HCT116 (cell line): Measurements from ENCODE around the gene STIL. TPM values are rescaled to one million over a fixed set of nuclear protein-coding genes. Genes with fewer than 3 reads are reported as not detected.

ENCODE experiments used
- ATAC-seq: fragments of 200-7000 bp; cut with Tn5 transposase; 2 replicates; pipeline ENCODE4 v1.9.1; 2020; ENCODE audit warnings: mild to moderate bottlenecking, moderate library complexity
- BruUV-seq: library from RNA; stranded (reverse); fragments of 400-500 nt; replicated peaks from 2 replicates; lab custom pipeline; 2021; lab: Mats Ljungman, UMichigan
- CTCF ChIA-PET: fragments of 300-600 bp; sonication (Branson Sonifier 250); formaldehyde crosslinking; loops from one replicate; lab custom pipeline; 2021; ENCODE audit warnings: antibody characterized with exemption; lab: Charles Lee
- POLR2A ChIA-PET: fragments of 300-600, 350-600 bp; sonication (Branson Sonifier 250); formaldehyde crosslinking; loops from one replicate; lab custom pipeline; 2021; ENCODE audit warnings: antibody characterized with exemption; lab: Charles Lee
- RAD21 ChIA-PET, 2 experiments: fragments of 300-600 bp; sonication (Branson Sonifier 250); formaldehyde crosslinking; loops; one replicate each; lab custom pipeline; 2023; ENCODE audit warnings: low total read pairs in 2 of 2; ENCODE audit not compliant: uncharacterized antibody in 2 of 2, unreplicated experiment in 2 of 2, low non-redundant PET in 1 of 2; lab: Charles Lee
- DNase-seq: peaks from one replicate; pipeline ENCODE4 v3.0.0-alpha.2; 2010; ENCODE audit warnings: low read depth, low spot score
- H2AFZ ChIP-seq: fragments of 200-600 bp; shearing (Covaris generic), sonication (generic); 2 replicates; pipeline ENCODE4 v1.6.1; 2017; ENCODE audit warnings: low read depth, mixed run types, mixed read lengths, antibody characterized with exemption, low read length; ENCODE audit not compliant: poor library complexity, severe bottlenecking
- H3K27ac ChIP-seq: 2 replicates; pipeline ENCODE4 v1.5.1; 2012; ENCODE audit warnings: low read depth, low read length
- H3K27me3 ChIP-seq: fragments of 200-600 bp; sonication (generic); 2 replicates; pipeline ENCODE4 v1.6.1; 2016; ENCODE audit warnings: mixed run types, low read length, mixed read lengths; ENCODE audit not compliant: insufficient read depth
- H3K36me3 ChIP-seq, 2 experiments: fragments of 200-500 bp in 1 of 2; fragments of 200-600 bp in 1 of 2; sonication (Bioruptor generic) in 1 of 2; sonication (generic) in 1 of 2; 2 replicates each; pipeline versions ENCODE4 v1.5.1 to v1.6.1; 2014 to 2016; ENCODE audit warnings: low read length in 2 of 2, inconsistent platforms in 1 of 2, mixed read lengths in 1 of 2, mixed run types in 1 of 2; ENCODE audit not compliant: insufficient read depth in 2 of 2, control insufficient read depth in 1 of 2
- H3K4me1 ChIP-seq, 2 experiments: fragments of 200-600 bp in 1 of 2; sonication (generic) in 1 of 2; 2 replicates each; pipeline versions ENCODE4 v1.5.1 to v1.6.1; 2012 to 2017; ENCODE audit warnings: low read length in 2 of 2, inconsistent platforms in 1 of 2, mild to moderate bottlenecking in 1 of 2, mixed read lengths in 1 of 2, mixed run types in 1 of 2, moderate library complexity in 1 of 2; ENCODE audit not compliant: insufficient read depth in 2 of 2, control insufficient read depth in 1 of 2
- H3K4me2 ChIP-seq: fragments of 200-600 bp; sonication (generic); 2 replicates; pipeline ENCODE4 v1.6.1; 2017; ENCODE audit warnings: mixed run types, low read length, mixed read lengths
- H3K4me3 ChIP-seq, 2 experiments: fragments of 200-600 bp in 1 of 2; sonication (generic) in 1 of 2; replicated peaks in 1 of 2; 2 replicates each; pipeline ENCODE4 v1.5.1; 2011 to 2016; ENCODE audit warnings: low read length in 2 of 2, control low read depth in 1 of 2, low read depth in 1 of 2, mild to moderate bottlenecking in 1 of 2, mixed read lengths in 1 of 2, mixed run types in 1 of 2
- H3K79me2 ChIP-seq: fragments of 200-600 bp; sonication (generic); 2 replicates; pipeline ENCODE4 v1.6.1; 2017; ENCODE audit warnings: mild to moderate bottlenecking, mixed run types, low read length, moderate library complexity, mixed read lengths; ENCODE audit not compliant: insufficient read depth
- H3K9ac ChIP-seq: fragments of 200-600 bp; sonication (generic); 2 replicates; pipeline ENCODE4 v1.6.1; 2016; ENCODE audit warnings: low read length, mixed read lengths
- H3K9me2 ChIP-seq: fragments of 200-600 bp; sonication (generic), shearing (Covaris generic); 2 replicates; pipeline ENCODE4 v1.6.1; 2017; ENCODE audit warnings: mixed run types, mild to moderate bottlenecking, moderate library complexity; ENCODE audit not compliant: insufficient read depth
- H3K9me3 ChIP-seq, 2 experiments: fragments of 200-500 bp in 1 of 2; fragments of 200-600 bp in 1 of 2; sonication (Bioruptor generic) in 1 of 2; sonication (generic) in 1 of 2; 2 replicates each; pipeline ENCODE4 v1.6.1; 2014 to 2017; ENCODE audit warnings: low read length in 2 of 2, mixed read lengths in 2 of 2, inconsistent platforms in 1 of 2, low read depth in 1 of 2, mild to moderate bottlenecking in 1 of 2, mixed run types in 1 of 2, moderate library complexity in 1 of 2; ENCODE audit not compliant: control insufficient read depth in 1 of 2, insufficient read depth in 1 of 2
- H4K20me1 ChIP-seq: fragments of 200-600 bp; sonication (generic), shearing (Covaris generic); 2 replicates; pipeline ENCODE4 v1.6.1; 2017; ENCODE audit warnings: mixed run types, mild to moderate bottlenecking, moderate library complexity; ENCODE audit not compliant: insufficient read depth
- ELF1 ChIP-seq: IDR thresholded peaks from 2 replicates; pipeline ENCODE4 v1.6.1; 2012; ENCODE audit warnings: low read depth, borderline replicate concordance
- EZH2 ChIP-seq: fragments of 200-600 bp; sonication (generic); IDR thresholded peaks from 2 replicates; pipeline ENCODE4 v1.6.1; 2017; ENCODE audit warnings: antibody characterized with exemption, mixed run types
- JUND ChIP-seq: IDR thresholded peaks from 2 replicates; pipeline ENCODE4 v1.6.1; 2012
- POLR2A ChIP-seq: IDR thresholded peaks from 2 replicates; pipeline ENCODE4 v1.7.0; 2011; ENCODE audit warnings: borderline replicate concordance; ENCODE audit not compliant: insufficient read depth, insufficient read length; ENCODE audit errors: extremely low read depth
- POLR2AphosphoS5 ChIP-seq: IDR thresholded peaks from 2 replicates; pipeline ENCODE4 v1.6.1; 2011; ENCODE audit warnings: mild to moderate bottlenecking, low read depth, low read length, moderate library complexity
- RAD21 ChIP-seq: IDR thresholded peaks from 2 replicates; pipeline ENCODE4 v1.6.1; 2012; ENCODE audit warnings: low read depth, mild to moderate bottlenecking
- REST ChIP-seq: IDR thresholded peaks from 2 replicates; pipeline ENCODE4 v1.6.1; 2012; ENCODE audit warnings: low read depth
- SRF ChIP-seq: IDR thresholded peaks from 2 replicates; pipeline ENCODE4 v1.6.1; 2012; ENCODE audit warnings: low read depth
- YY1 ChIP-seq: IDR thresholded peaks from 2 replicates; pipeline ENCODE4 v1.6.1; 2011; ENCODE audit warnings: low read length, low read depth, moderate library complexity, mild to moderate bottlenecking; ENCODE audit not compliant: insufficient replicate concordance; ENCODE audit errors: extremely low read depth
- ZBTB33 ChIP-seq: IDR thresholded peaks from 2 replicates; pipeline ENCODE4 v1.6.1; 2011; ENCODE audit warnings: mild to moderate bottlenecking, low read length, moderate library complexity; ENCODE audit not compliant: insufficient replicate concordance; ENCODE audit errors: extremely low read depth
- ZFX ChIP-seq: fragments of 450-650 bp; IDR thresholded peaks from 2 replicates; pipeline ENCODE4 v1.6.1; 2017
- intact Hi-C: fragments of 100-400 bp; cut with micrococcal nuclease; formaldehyde crosslinking; loops from 2 replicates; pipeline ENCODE4 v1.10.0; 2022
- total RNA-seq: library from RNA; stranded (reverse); gene quantifications from one replicate; pipeline ENCODE4 v1.2.1, GENCODE V29; 2021; ENCODE audit not compliant: unreplicated experiment

STIL gene
- total RNA-seq, 1 experiment from 2014 or later, result 34.4 TPM

- Histone ChIP-seq H3K4me3 (no peak overlapping the region), H2AFZ (no peak overlapping the region), H3K4me2 (no peak overlapping the region), H3K9me2 (no peaks in the 10 kb centered on the region), H4K20me1 (no peaks in the 10 kb centered on the region), H3K9ac (no peak overlapping the region), H3K27ac (no peak overlapping the region)
- ATAC-seq (no peak), DNase-seq (no peak)
- RAD21 ChIA-PET, result no interaction called here
- CTCF ChIA-PET, result interaction anchor here (1.3 kb wide), 1 partner anchor 49 kb away, joined by 3 read pairs; no protein-coding TSS in a partner anchor
- BruUV-seq, result no TSS peak
- POLR2A ChIA-PET, result no interaction called here
- TF ChIP-seq SRF (no peak), ZBTB33 (no peak), JUND (no peak), YY1 (no peak), REST (no peak), EZH2 (no peak), POLR2AphosphoS5 (no peak), ZFX (no peak), POLR2A (no peak), ELF1 (no peak), RAD21 (no peak)
- TF ChIP-seq, all 23 proteins: peak for 0
- Histone ChIP-seq H3K4me1 (no peaks in the 10 kb centered on the region), H3K36me3 (no peaks in the 10 kb centered on the region), H3K27me3 (peaks cover 10% of the 10 kb centered on the region), H3K9me3 (no peaks in the 10 kb centered on the region), H3K79me2 (no peaks in the 10 kb centered on the region)
- intact Hi-C loops, result no loop called here
These were observed 86.4 kb downstream of the STIL start for GRCh38 chr1:47227341-47228232.
